ENCODE measurements around the gene CEBPZ. TPM values are rescaled to one million over a fixed set of nuclear protein-coding genes. Genes with fewer than 3 reads are reported as not detected.

CEBPZ gene
- total RNA-seq, 4 donors from 2014 or later, result 13.9 to 47.5 (median 33.7) TPM

- Histone ChIP-seq H3K27ac (peak within 1 kb of the TSS; percentile 91 to 96 (median 94)), H3K4me3 (peak within 1 kb of the TSS; percentile 80 to 100 (median 89)), H3K27me3 (no peaks in the 10 kb centered on the region), H3K4me1 (peaks cover 13 to 50% (median 26%) of the 10 kb centered on the region in 3 donors), H3K9me3 (no peaks in the 10 kb centered on the region), H3K36me3 (peaks cover 0 to 15% (median 0%) of the 10 kb centered on the region in 3 donors)
- WGBS, 2 donors, result 28 to 30% methylated on average over 7 to 10 of the region's 55 CpGs
- DNase-seq, result peak; percentile 32
- TF ChIP-seq POLR2A (IDR thresholded peaks at IDR 0.05), result peak in 1 of 4 donors; percentile 39
- no peak for TF ChIP-seq CTCF (IDR thresholded peaks at IDR 0.05)
- intact Hi-C loops (cut with DNase I), result no loop called here
Observed at GRCh38 chr2:37156857-37157714, 74.3 kb downstream of the CEBPZ start, which contains the start of gene EIF2AK2. Gene EIF2AK2 (minus strand): TSS chr2:37156980. CDS start chr2:37147806, 9,174 bp downstream.

GRCh38 chr2:37156071-37156856 lies 75.1 kb downstream of the CEBPZ start:
- peaks cover 0 to 21% (median 0%) of the 10 kb centered on the region in 3 donors for H3K36me3 ChIP-seq
- 0 to 1% methylated on average over 11 to 16 of the region's 27 CpGs for WGBS, 2 donors
- H3K9me3 ChIP-seq, result no peaks in the 10 kb centered on the region
- peak overlapping the region; percentile 80 to 100 (median 89) for H3K4me3 ChIP-seq
- intact Hi-C loops (cut with DNase I), result no loop called here
- peaks cover 13 to 55% (median 26%) of the 10 kb centered on the region in 3 donors for H3K4me1 ChIP-seq
- DNase-seq, result no peak
- H3K27ac ChIP-seq, result peak overlapping the region; percentile 91 to 96 (median 94)
- TF ChIP-seq POLR2A (IDR thresholded peaks at IDR 0.05), result no peak
- TF ChIP-seq CTCF (IDR thresholded peaks at IDR 0.05), result no peak
- H3K27me3 ChIP-seq, result no peaks in the 10 kb centered on the region

- no peak for DNase-seq
- H3K4me3 ChIP-seq, result no peak overlapping the region
- H3K27me3 ChIP-seq, result no peaks in the 10 kb centered on the region
- WGBS, 2 donors, result 79 to 91% methylated on average over 4 of the region's 4 CpGs
- TF ChIP-seq POLR2A (IDR thresholded peaks at IDR 0.05) (no peak), CTCF (IDR thresholded peaks at IDR 0.05) (no peak)
- intact Hi-C loops (cut with DNase I), result no loop called here
- H3K4me1 ChIP-seq, result peaks cover 13 to 55% (median 26%) of the 10 kb centered on the region in 3 donors
- H3K27ac ChIP-seq, result no peak overlapping the region
- H3K36me3 ChIP-seq, result peaks cover 0 to 21% (median 0%) of the 10 kb centered on the region in 3 donors
- H3K9me3 ChIP-seq, result no peaks in the 10 kb centered on the region
Observed at GRCh38 chr2:37154785-37155184, 76.6 kb downstream of the CEBPZ start.

- Histone ChIP-seq H3K9me3 (no peaks in the 10 kb centered on the region), H3K4me3 (no peak overlapping the region), H3K4me1 (peaks cover 8 to 55% (median 22%) of the 10 kb centered on the region in 3 donors), H3K36me3 (peaks cover 0 to 28% (median 0%) of the 10 kb centered on the region in 3 donors), H3K27ac (no peak overlapping the region), H3K27me3 (no peaks in the 10 kb centered on the region)
- DNase-seq, result no peak
- TF ChIP-seq CTCF (IDR thresholded peaks at IDR 0.05) (no peak), POLR2A (IDR thresholded peaks at IDR 0.05) (no peak)
- intact Hi-C loops (cut with DNase I), result no loop called here
- 92% methylated on average over 4 to 5 of the region's 5 CpGs for WGBS, 2 donors
Observed at GRCh38 chr2:37153224-37153623, 78.2 kb downstream of the CEBPZ start.

Other genes with a start within 250 kb of the CEBPZ start
- 10 to 100 TPM; 15.8 to 34.5 (median 23.1) TPM for gene HEATR5B, start 147.2 kb downstream of the CEBPZ start, total RNA-seq
- gene GPATCH11, start 147.1 kb downstream of the CEBPZ start, total RNA-seq, result 1 to 10 TPM; 2.7 to 6.8 (median 5.9) TPM
- gene EIF2AK2, start 74.6 kb downstream of the CEBPZ start, total RNA-seq, result 10 to 100 TPM in 3 of 4 donors, 1 to 10 TPM in 1; 8.1 to 21.4 (median 16.7) TPM
- gene SULT6B1, start 42.9 kb downstream of the CEBPZ start, total RNA-seq, result not detected
- 10 to 100 TPM; 17.9 to 22.3 (median 20.3) TPM for gene CEBPZOS, start 35.1 kb downstream of the CEBPZ start, total RNA-seq
- 10 to 100 TPM in 1 of 4 donors, 1 to 10 TPM in 3; 8.3 to 12.6 (median 8.9) TPM for gene NDUFAF7, start 62 bp upstream of the CEBPZ start, total RNA-seq
- 10 to 100 TPM in 3 of 4 donors, 1 to 10 TPM in 1; 7.4 to 25.9 (median 23.2) TPM for gene PRKD3, start 93.2 kb upstream of the CEBPZ start, total RNA-seq
- 10 to 100 TPM in 2 of 4 donors, 1 to 10 TPM in 2; 2.1 to 13.7 (median 7.2) TPM for gene QPCT, start 113.0 kb upstream of the CEBPZ start, total RNA-seq

All from esophagus squamous epithelium (tissue), 5 donors.